ENCODE data around the gene FAAH.
"Not testable (repeated sequence)": the region's sequence is repeated elsewhere in the genome, so short reads cannot be mapped to it uniquely, and the experiment has no call there.

FAAH gene

GRCh38 chr1:46394108-46394871 lies at the start of gene FAAH:
Gene FAAH (plus strand): TSS chr1:46394317. CDS start chr1:46394349, 32 bp downstream.
- DNase-seq (ENCODE audit: low read depth) = peak; percentile 32

DNA sequence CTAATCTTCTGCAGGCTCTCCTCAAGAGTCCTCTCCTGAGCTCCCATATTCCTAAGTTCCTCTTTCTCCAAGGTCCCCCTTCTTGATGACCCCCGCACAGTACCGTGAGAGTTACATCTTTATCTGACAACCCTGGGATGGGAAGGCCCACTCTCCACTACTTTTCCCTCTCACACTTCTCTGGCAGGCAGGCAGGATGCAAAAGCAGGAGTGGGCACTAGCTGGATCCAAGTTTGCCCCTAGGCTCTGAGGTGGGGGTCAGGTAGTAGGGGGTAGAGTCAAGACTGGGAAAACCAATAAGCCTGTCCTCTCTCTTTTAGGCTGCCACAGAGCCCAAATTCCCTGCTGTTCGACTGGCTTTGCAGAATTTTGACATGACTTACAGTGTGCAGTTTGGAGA lies 49.6 kb upstream of the FAAH start:
- DNase-seq (ENCODE audit: low read depth) = no peak

- DNase-seq (ENCODE audit: low read depth) = no peak
Measured at GRCh38 chr1:46345281-46345680, 48.8 kb upstream of the FAAH start.

DNA sequence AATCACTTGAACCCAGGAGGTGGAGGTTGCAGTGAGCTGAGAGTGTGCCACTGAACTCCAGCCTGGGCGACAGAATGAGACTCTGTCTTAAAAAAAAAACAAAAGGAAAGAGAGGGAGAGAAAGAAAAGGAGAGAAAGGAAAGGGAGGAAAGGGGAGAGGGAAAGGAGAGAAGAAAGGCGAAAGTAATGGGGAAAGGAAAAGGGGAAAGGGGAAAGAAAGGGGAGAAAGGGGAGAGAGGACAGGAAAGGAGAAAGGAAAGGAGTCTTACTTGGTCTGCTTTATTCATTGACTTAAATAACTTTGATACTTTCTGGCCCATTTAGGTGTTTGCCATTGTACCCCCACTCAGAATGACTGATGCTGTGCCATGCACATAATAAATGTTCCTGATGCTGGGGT lies 41.8 kb upstream of the FAAH start:
- no peak for DNase-seq (ENCODE audit: low read depth)

GRCh38 chr1:46355920-46356319 lies 38.2 kb upstream of the FAAH start:
- DNase-seq (ENCODE audit: low read depth) = not testable (repeated sequence)

DNA sequence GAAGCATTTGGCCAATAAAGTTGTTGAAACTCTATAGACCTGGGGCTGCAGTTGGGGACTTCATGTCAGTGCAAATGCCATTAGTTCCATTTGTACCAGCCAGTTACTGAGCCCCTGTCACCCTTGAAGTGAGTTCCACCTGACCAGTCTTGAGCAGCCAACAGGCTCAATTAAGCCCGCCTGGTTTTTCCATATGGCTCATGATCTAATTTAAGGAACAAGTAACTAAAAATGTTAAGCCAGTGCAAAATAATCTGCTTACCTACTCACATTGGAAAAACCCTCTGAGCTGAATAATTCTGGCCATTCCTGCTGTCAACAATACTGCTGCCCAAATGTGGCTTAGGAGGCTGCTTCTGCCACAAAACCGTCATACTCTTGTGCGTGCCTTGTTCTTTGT lies 32.0 kb upstream of the FAAH start:
- DNase-seq (ENCODE audit: low read depth) = no peak

- no peak for DNase-seq (ENCODE audit: low read depth)
Measured at GRCh38 chr1:46363121-46363520, 31.0 kb upstream of the FAAH start.

GRCh38 chr1:46364612-46365011 lies 29.5 kb upstream of the FAAH start:
- no peak for DNase-seq (ENCODE audit: low read depth)

GRCh38 chr1:46365796-46366195 lies 28.3 kb upstream of the FAAH start:
- not testable (repeated sequence) for DNase-seq (ENCODE audit: low read depth)

GRCh38 chr1:46367072-46367471 lies 27.0 kb upstream of the FAAH start:
- no peak for DNase-seq (ENCODE audit: low read depth)

GRCh38 chr1:46367701-46368100 lies 26.4 kb upstream of the FAAH start:
- not testable (repeated sequence) for DNase-seq (ENCODE audit: low read depth)

GRCh38 chr1:46368791-46369190 lies 25.3 kb upstream of the FAAH start:
- no peak for DNase-seq (ENCODE audit: low read depth)

- DNase-seq (ENCODE audit: low read depth) = no peak
Measured at GRCh38 chr1:46369542-46370213, 24.4 kb upstream of the FAAH start.

- no peak for DNase-seq (ENCODE audit: low read depth)
Measured at GRCh38 chr1:46370214-46370633, 23.9 kb upstream of the FAAH start.

GRCh38 chr1:46372431-46372830 lies 21.7 kb upstream of the FAAH start:
- no peak for DNase-seq (ENCODE audit: low read depth)

GRCh38 chr1:46379996-46380395 lies 14.1 kb upstream of the FAAH start:
- DNase-seq (ENCODE audit: low read depth) = no peak

DNA sequence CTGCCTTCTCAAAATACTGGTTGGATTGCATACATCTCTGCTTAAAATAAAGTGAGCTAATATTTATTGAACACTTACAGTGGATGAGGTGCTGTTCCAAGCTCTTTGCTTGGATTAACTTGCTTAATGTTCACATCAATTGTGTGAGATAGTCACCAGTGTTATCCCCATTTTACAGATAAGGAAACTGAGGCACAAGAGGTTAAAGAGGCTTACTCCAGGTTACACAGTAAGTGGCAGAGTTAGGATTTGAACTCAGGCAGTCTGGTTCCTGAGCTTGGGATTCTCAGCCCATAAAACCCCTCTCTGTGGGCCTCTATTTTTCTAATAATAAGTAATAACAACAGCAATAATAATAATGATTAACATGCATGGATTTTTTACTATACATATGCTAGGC lies 13.6 kb upstream of the FAAH start:
- DNase-seq (ENCODE audit: low read depth) = no peak

- DNase-seq (ENCODE audit: low read depth) = no peak
Measured at GRCh38 chr1:46393510-46393909, 607 bp upstream of the FAAH start.

GRCh38 chr1:46394872-46395465 lies 852 bp downstream of the FAAH start:
- no peak for DNase-seq (ENCODE audit: low read depth)

DNA sequence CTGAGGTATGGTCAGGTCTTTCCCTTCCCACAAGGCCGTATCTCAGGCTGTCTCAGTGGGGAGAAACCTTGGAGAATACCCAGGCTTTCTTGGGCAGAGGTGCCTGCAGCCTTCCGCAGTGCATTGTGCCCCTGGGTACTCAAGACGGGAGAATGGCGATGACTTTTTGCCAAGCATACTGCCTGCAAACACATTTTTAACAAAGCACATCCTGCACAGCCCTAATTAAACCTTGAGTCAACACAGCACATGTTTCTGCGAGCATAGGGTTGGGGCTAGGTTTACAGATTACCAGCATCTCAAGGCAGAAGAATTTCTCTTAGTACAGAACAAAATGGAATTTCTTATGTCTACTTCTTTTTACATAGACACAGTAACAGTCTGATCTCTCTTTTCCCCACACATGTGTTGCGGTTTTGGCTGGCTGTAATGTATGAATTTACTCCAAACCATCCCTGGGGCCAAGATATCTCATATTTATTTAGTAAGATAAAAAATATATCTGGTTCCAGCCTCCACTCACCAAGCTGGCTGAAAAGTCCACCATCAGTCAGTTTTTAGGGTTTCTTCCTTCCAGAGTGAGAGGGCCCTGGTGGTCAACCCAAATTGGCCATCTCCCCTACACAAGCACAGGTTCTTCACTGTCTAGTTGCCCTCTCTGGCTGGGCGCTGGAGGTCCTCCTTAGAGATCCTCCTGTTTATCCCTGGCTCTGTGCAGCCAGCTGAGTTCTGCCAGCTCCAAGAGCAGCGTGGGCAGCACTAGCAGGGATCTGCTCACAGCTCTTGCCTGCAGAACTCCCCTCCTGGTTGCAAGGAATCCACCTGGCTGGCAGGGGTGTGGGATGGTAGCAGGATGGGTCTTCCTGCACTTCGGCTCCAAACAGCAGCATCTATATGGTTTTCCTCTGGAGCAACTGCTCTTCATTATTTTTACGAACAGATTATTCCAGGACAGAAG lies 2.6 kb downstream of the FAAH start:
- no peak for DNase-seq (ENCODE audit: low read depth)

DNA sequence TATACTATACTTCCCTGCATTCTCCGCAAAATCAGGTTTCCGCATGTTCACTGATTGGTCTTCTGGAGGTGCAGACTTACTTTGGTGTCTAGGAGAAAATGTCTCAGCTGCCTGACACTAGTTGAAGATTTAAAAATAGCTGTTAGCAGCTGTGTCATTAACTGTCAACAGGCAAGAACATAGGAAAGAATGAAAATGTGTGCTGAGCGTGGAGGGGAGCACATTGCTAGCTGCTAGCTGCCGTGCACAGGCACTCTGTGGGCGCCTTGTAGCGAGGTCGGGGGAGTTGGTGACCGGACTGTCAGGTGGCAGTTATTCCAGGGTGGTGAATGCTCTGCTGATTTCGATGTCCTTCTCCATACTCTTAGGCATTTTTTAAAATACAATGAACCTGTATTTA lies 5.2 kb downstream of the FAAH start:
- no peak for DNase-seq (ENCODE audit: low read depth)

DNA sequence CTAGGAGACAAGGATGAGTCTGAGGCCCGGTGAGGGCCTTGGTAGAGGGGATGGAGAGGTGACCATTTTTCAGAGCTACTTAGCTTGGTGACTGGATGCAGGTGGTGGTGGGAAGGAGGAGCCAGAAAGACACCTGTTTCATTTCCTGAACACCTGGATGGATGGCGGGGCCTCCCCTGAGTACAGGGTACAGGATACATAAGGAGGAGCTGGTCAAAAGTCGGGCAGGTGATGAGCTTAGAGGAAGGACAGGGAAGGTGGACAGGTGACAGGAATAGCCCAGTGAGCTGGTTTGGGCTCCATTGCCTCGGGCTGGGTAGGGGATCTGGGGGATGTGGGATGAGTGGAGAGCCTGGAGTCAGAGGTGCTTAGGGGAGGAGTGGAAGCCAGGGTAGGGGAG lies 6.3 kb downstream of the FAAH start:
- no peak for DNase-seq (ENCODE audit: low read depth)
